ENCODE measurements around the gene TRIM9. TPM values are rescaled to one million over a fixed set of nuclear protein-coding genes. Genes with fewer than 3 reads are reported as not detected.

Gene TRIM9
- polyA plus RNA-seq, 1 experiment: 0.06 TPM

DNA sequence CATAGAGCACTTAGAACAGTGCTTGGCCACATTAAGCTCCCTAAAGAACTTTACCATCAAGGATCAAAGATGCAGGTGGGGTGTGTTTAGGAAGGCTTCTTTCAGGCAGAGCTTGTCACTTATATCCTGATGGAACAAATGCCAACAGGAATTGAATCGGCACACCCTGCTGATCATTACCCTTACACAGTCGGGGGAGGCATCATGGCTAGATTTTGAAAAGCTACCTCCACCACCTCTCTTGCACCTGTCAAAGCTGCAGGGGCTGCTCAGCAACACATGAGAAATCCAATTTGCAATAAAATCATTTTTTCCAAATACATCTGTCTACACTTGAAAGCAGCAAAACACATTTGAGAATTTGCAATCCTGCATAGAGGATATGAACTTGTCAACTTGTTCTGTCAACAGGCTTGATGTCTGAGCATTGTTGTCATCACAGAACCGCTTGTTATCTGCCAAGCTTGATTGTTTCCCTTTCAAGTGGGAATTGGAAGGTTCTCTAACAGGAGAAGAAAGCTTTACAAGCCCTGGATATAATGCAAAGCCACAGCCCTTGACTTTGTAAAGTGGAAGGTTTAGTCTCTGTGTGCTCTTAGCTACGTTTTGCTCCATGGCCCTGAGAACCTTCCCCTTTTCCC lies 24.6 kb upstream of the TRIM9 start:
- CTCF ChIA-PET: interaction anchor here (0.6 kb wide), 1 partner anchor 130 kb away, joined by 3 read pairs; no protein-coding TSS in a partner anchor
- H3K9me3 ChIP-seq (ENCODE audit: control insufficient read depth, insufficient read depth, low read length): no peaks in the 10 kb centered on the region

DNA sequence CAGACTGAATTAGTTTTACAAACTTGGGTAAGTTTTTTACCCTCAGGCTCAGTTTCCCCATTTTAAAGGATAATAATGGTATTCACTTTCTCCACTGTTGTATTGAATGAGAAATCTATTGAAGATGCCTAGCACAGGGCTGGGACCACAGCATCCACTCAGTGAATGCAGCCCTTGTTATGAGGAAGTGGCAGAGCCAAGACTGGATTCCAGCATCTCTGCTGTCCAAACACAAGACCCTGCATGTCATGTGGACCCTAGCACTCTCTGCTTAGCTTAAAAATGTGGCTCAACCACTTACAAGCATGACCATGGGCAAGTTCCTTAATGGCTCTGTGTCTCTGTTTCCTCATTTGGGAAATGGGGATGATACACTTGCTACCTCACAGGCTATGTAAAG lies 24.1 kb upstream of the TRIM9 start:
- H3K27me3 ChIP-seq (ENCODE audit: control insufficient read depth, insufficient read depth, low read length): peaks cover 16% of the 10 kb centered on the region
- H3K27ac ChIP-seq (ENCODE audit: low read depth, low read length): no peak overlapping the region
- ChIA-PET POLR2A (no interaction called here), CTCF (no interaction called here)
- no peaks in the 10 kb centered on the region for H3K9me3 ChIP-seq (ENCODE audit: control insufficient read depth, insufficient read depth, low read length)
- TF ChIP-seq, protein P1, sequence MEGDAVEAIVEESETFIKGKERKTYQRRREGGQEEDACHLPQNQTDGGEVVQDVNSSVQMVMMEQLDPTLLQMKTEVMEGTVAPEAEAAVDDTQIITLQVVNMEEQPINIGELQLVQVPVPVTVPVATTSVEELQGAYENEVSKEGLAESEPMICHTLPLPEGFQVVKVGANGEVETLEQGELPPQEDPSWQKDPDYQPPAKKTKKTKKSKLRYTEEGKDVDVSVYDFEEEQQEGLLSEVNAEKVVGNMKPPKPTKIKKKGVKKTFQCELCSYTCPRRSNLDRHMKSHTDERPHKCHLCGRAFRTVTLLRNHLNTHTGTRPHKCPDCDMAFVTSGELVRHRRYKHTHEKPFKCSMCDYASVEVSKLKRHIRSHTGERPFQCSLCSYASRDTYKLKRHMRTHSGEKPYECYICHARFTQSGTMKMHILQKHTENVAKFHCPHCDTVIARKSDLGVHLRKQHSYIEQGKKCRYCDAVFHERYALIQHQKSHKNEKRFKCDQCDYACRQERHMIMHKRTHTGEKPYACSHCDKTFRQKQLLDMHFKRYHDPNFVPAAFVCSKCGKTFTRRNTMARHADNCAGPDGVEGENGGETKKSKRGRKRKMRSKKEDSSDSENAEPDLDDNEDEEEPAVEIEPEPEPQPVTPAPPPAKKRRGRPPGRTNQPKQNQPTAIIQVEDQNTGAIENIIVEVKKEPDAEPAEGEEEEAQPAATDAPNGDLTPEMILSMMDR (IDR thresholded peaks at IDR 0.05; ENCODE audit: low read depth, low read length): no peak
- no peak for DNase-seq (ENCODE audit: low read depth, low spot score)
- H3K4me3 ChIP-seq (ENCODE audit: low read depth, low read length): no peak overlapping the region

More for the DNA sequence above, 24.6 kb upstream of the TRIM9 start:
- H3K4me3 ChIP-seq (ENCODE audit: low read depth, low read length): no peak overlapping the region
- no peak for DNase-seq (ENCODE audit: low read depth, low spot score)
- H3K27ac ChIP-seq (ENCODE audit: low read depth, low read length): no peak overlapping the region
- POLR2A ChIA-PET: no interaction called here
- TF ChIP-seq, protein P1 (IDR thresholded peaks at IDR 0.05; ENCODE audit: low read depth, low read length): no peak
- peaks cover 14% of the 10 kb centered on the region for H3K27me3 ChIP-seq (ENCODE audit: control insufficient read depth, insufficient read depth, low read length)

DNA sequence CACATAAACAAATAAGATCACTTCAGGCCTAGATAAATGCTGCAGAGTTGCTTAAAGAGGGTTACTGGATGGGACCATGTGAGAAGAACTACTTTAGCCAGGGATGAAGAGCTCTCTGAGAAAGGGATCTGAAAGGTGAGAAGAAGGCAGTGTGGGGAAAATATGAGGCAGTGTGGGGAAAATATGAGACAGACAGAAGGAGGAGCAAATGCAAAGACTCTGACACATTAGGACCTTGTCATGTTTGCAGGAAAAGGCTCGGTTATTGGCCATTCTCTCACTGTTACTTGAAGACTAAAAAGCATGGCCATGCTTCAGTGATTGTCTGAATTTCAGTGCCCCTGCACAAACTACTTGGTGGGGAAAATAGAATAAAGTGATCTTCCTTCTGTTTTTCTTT lies 22.7 kb upstream of the TRIM9 start:
- peaks cover 16% of the 10 kb centered on the region for H3K27me3 ChIP-seq (ENCODE audit: control insufficient read depth, insufficient read depth, low read length)
- DNase-seq (ENCODE audit: low read depth, low spot score): no peak
- no peak overlapping the region for H3K4me3 ChIP-seq (ENCODE audit: low read depth, low read length)
- no peaks in the 10 kb centered on the region for H3K9me3 ChIP-seq (ENCODE audit: control insufficient read depth, insufficient read depth, low read length)
- no peak overlapping the region for H3K27ac ChIP-seq (ENCODE audit: low read depth, low read length)
- ChIA-PET CTCF (no interaction called here), POLR2A (interaction anchor here (0.9 kb wide), 1 partner anchor 405 kb away, joined by 4 read pairs; no protein-coding TSS in a partner anchor)
- TF ChIP-seq, protein P1 (IDR thresholded peaks at IDR 0.05; ENCODE audit: low read depth, low read length): no peak

DNA sequence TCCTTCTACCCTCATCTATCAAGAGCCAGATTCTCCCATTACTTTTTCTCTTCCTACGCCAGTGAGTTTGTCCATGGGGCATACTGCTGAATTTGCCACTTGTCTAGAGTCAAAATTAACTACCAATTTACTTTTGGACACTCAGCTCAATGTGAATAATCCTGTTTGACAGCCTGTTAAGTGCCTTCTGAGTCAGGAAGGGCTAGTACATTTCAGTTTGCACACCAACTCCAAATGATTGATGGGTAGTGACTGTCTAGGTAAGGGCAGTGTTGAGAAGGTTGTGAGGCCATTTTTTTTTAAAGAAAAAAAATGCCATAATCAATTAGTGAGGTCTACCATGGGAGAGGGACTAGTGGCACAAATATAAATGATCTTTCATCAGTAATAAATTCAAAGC lies 21.8 kb upstream of the TRIM9 start:
- TF ChIP-seq, protein P1 (IDR thresholded peaks at IDR 0.05; ENCODE audit: low read depth, low read length): no peak
- no peak overlapping the region for H3K27ac ChIP-seq (ENCODE audit: low read depth, low read length)
- no peak for DNase-seq (ENCODE audit: low read depth, low spot score)
- no peak overlapping the region for H3K4me3 ChIP-seq (ENCODE audit: low read depth, low read length)
- CTCF ChIA-PET: no interaction called here
- POLR2A ChIA-PET: no interaction called here
- H3K9me3 ChIP-seq (ENCODE audit: control insufficient read depth, insufficient read depth, low read length): no peaks in the 10 kb centered on the region
- peaks cover 16% of the 10 kb centered on the region for H3K27me3 ChIP-seq (ENCODE audit: control insufficient read depth, insufficient read depth, low read length)

DNA sequence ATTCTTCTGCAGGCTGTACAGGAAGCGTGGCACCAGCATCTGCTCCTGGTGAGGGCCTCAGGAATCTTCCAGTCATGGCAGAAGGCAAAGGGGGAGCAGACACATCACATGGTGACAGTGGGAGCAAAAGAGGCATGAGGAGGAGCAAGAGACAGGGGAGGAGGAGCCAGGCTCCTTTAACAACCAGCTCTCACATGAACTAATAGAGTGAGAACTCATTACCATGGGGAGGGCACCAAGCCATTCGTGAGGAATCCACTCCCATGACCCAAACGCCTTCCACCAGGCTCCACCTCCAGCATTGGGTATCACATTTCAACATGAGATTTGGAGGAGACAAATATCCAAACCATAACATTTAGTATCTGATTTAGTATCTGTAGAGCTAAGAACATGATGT lies 14.7 kb upstream of the TRIM9 start:
- Histone ChIP-seq H3K4me3 (ENCODE audit: low read depth, low read length) (no peak overlapping the region), H3K27me3 (ENCODE audit: control insufficient read depth, insufficient read depth, low read length) (peaks cover 11% of the 10 kb centered on the region), H3K27ac (ENCODE audit: low read depth, low read length) (no peak overlapping the region), H3K9me3 (ENCODE audit: control insufficient read depth, insufficient read depth, low read length) (no peaks in the 10 kb centered on the region)
- CTCF ChIA-PET: no interaction called here
- POLR2A ChIA-PET: no interaction called here
- DNase-seq (ENCODE audit: low read depth, low spot score): no peak
- TF ChIP-seq, protein P1 (IDR thresholded peaks at IDR 0.05; ENCODE audit: low read depth, low read length): no peak

All from AG04450 (cell line).